Fibroblast of villous mesenchyme (primary cell): ENCODE measurements around the gene CHP2. TPM values are rescaled to one million over a fixed set of nuclear protein-coding genes. Genes with fewer than 3 reads are reported as not detected.

ENCODE experiments used
- DNase-seq: peaks from one replicate; pipeline ENCODE4 v3.0.0-alpha.2; 2010; ENCODE audit warnings: low read depth
- H3K4me3 ChIP-seq: 2 replicates; pipeline ENCODE4 v1.5.1; 2011; ENCODE audit warnings: low read depth, mild to moderate bottlenecking, low read length
- CTCF ChIP-seq: IDR thresholded peaks from 2 replicates; pipeline ENCODE4 v1.5.1; 2012; ENCODE audit warnings: low read depth, mild to moderate bottlenecking, low read length; ENCODE audit not compliant: insufficient read depth
- total RNA-seq: library from RNA; depleted of rRNA; stranded (reverse); fragments of >200 nt; gene quantifications from 2 replicates; pipeline ENCODE4 v1.2.3, GENCODE V29; 2012

The CHP2 gene
- total RNA-seq, 1 donor: not detected

- no peak for TF ChIP-seq CTCF
- no peak for DNase-seq
- H3K4me3 ChIP-seq: no peak overlapping the region
Measured at GRCh38 chr16:23785842-23786241, 31.0 kb downstream of the CHP2 start.

GRCh38 chr16:23786964-23787561, 32.2 kb downstream of the CHP2 start:
- no peak for DNase-seq
- no peak overlapping the region for H3K4me3 ChIP-seq
- TF ChIP-seq CTCF: no peak

- no peak for TF ChIP-seq CTCF
- DNase-seq: no peak
Measured at GRCh38 chr16:23788685-23789084, 33.9 kb downstream of the CHP2 start.

GRCh38 chr16:23795378-23795777, 40.6 kb downstream of the CHP2 start:
- no peak for DNase-seq
- no peak for TF ChIP-seq CTCF
- no peak overlapping the region for H3K4me3 ChIP-seq

More at GRCh38 chr16:23788685-23789084, 33.9 kb downstream of the CHP2 start:
- no peak overlapping the region for H3K4me3 ChIP-seq

GRCh38 chr16:23796941-23797340, 42.1 kb downstream of the CHP2 start:
- no peak overlapping the region for H3K4me3 ChIP-seq
- no peak for TF ChIP-seq CTCF
- no peak for DNase-seq

GRCh38 chr16:23801378-23801777, 46.6 kb downstream of the CHP2 start:
- peak; percentile 77 for TF ChIP-seq CTCF
- H3K4me3 ChIP-seq: no peak overlapping the region
- DNase-seq: peak; percentile 58

GRCh38 chr16:23802776-23803175, 48.0 kb downstream of the CHP2 start:
- no peak overlapping the region for H3K4me3 ChIP-seq
- no peak for TF ChIP-seq CTCF
- DNase-seq: no peak
